HepG2 (cell line): Measurements from ENCODE around the gene COG1. TPM values are rescaled to one million over a fixed set of nuclear protein-coding genes. Genes with fewer than 3 reads are reported as not detected.
A peak's percentile ranks its signal among the peaks of the same experiment; 100 is the strongest.

Source experiments
- ATAC-seq: fragments of 200-7000 bp; cut with Tn5 transposase; 3 replicates; pipeline ENCODE4 v1.9.1; 2020; ENCODE audit warnings: mild to moderate bottlenecking, moderate library complexity
- BruUV-seq: library from RNA; stranded (reverse); fragments of 400-500 nt; replicated peaks from 2 replicates; lab custom pipeline; 2021; lab: Mats Ljungman, UMichigan
- CTCF ChIA-PET: fragments of 300-600 bp; formaldehyde crosslinking; extraction: SDS; loops from one replicate; lab custom pipeline; 2021; ENCODE audit warnings: low total read pairs, inconsistent platforms, low intra/inter-chr PET ratio; lab: Yijun Ruan, JAX
- POLR2A ChIA-PET: fragments of 350-600 bp; sonication (Branson Sonifier 250); formaldehyde crosslinking; loops from one replicate; lab custom pipeline; 2020; ENCODE audit warnings: antibody characterized with exemption, inconsistent platforms; lab: Yijun Ruan, JAX
- DNase-seq: peaks from one replicate; pipeline ENCODE4 v3.0.0-alpha.2; 2015; ENCODE audit warnings: low spot score
- FAIRE-seq: peaks from 3 replicates; lab custom pipeline; 2011; peaks lifted over from hg19 to GRCh38; lab: Jason Lieb, UNC
- H2AFZ ChIP-seq: one replicate; pipeline ENCODE4 v1.6.1; 2011; ENCODE audit warnings: low read length, inconsistent platforms
- H3K27ac ChIP-seq: fragments of 300-600 bp; 3 replicates; pipeline ENCODE4 v1.8.0; 2011; ENCODE audit warnings: mixed run types, mild to moderate bottlenecking, mixed read lengths, low read length, inconsistent platforms; ENCODE audit not compliant: insufficient read depth; ENCODE audit errors: extremely low read length
- H3K27me3 ChIP-seq, 2 experiments: fragments of 200-600 bp in 1 of 2; 2 replicates in 1 of 2; 3 replicates in 1 of 2; pipeline versions ENCODE4 v1.6.0 to v1.8.0; 2011; ENCODE audit warnings: low read length in 2 of 2, mild to moderate bottlenecking in 2 of 2, moderate library complexity in 2 of 2, inconsistent platforms in 1 of 2; ENCODE audit not compliant: insufficient read depth in 2 of 2, control insufficient read depth in 1 of 2
- H3K36me3 ChIP-seq, 2 experiments: fragments of 200-600 bp in 1 of 2; replicated peaks in 1 of 2; 2 replicates in 1 of 2; 3 replicates in 1 of 2; pipeline versions ENCODE4 v1.5.1 to v1.8.0; 2011; ENCODE audit warnings: low read length in 2 of 2, inconsistent platforms in 1 of 2; ENCODE audit not compliant: insufficient read depth in 2 of 2, control insufficient read depth in 1 of 2
- H3K4me1 ChIP-seq: 2 replicates; pipeline ENCODE4 v1.5.1; 2012; ENCODE audit warnings: low read length, inconsistent platforms; ENCODE audit not compliant: insufficient read depth
- H3K4me2 ChIP-seq: 2 replicates; pipeline ENCODE4 v1.6.0; 2011; ENCODE audit warnings: low read depth, low read length, inconsistent platforms
- H3K4me3 ChIP-seq, 3 experiments: fragments of 200-600 bp in 1 of 3; sonication (generic), shearing (Covaris generic) in 1 of 3; replicated peaks in 1 of 3; 2 replicates each; pipeline ENCODE4 v1.5.1; 2011 to 2016; ENCODE audit warnings: low read length in 3 of 3, inconsistent platforms in 2 of 3, low read depth in 2 of 3, mild to moderate bottlenecking in 2 of 3, control low read depth in 1 of 3, mixed read lengths in 1 of 3; ENCODE audit not compliant: insufficient read depth in 1 of 3
- H3K79me2 ChIP-seq: one replicate; pipeline ENCODE4 v1.6.1; 2011; ENCODE audit warnings: low read length, inconsistent platforms; ENCODE audit not compliant: insufficient read depth
- H3K9ac ChIP-seq: 2 replicates; pipeline ENCODE4 v1.6.0; 2011; ENCODE audit warnings: mild to moderate bottlenecking, low read depth, low read length, inconsistent platforms; ENCODE audit not compliant: insufficient read depth
- H3K9me3 ChIP-seq: 2 replicates; pipeline ENCODE4 v1.5.1; 2012; ENCODE audit warnings: mild to moderate bottlenecking, low read length
- H4K20me1 ChIP-seq: 2 replicates; pipeline ENCODE4 v1.6.0; 2011; ENCODE audit warnings: inconsistent platforms, mild to moderate bottlenecking, low read length, moderate library complexity; ENCODE audit not compliant: insufficient read depth
- KDM6A ChIP-seq: IDR thresholded peaks from 2 replicates; pipeline ENCODE4 v1.6.1; 2016; ENCODE audit warnings: low read depth
- SIN3A ChIP-seq: IDR thresholded peaks from 2 replicates; pipeline ENCODE4 v1.6.1; 2011; ENCODE audit warnings: low read depth, mild to moderate bottlenecking, control low read depth, low read length, borderline replicate concordance
- SOX5 ChIP-seq: IDR thresholded peaks from 2 replicates; pipeline ENCODE4 v1.6.1; 2016; ENCODE audit warnings: borderline replicate concordance
- ZBTB38 ChIP-seq: sonication (generic); formaldehyde crosslinking; IDR thresholded peaks from 2 replicates; pipeline ENCODE4 v1.5.1; 2020; ENCODE audit warnings: mild to moderate bottlenecking, missing genetic modification reagents
- ZBTB42 ChIP-seq: sonication (generic); formaldehyde crosslinking; IDR thresholded peaks from 2 replicates; pipeline ENCODE4 v1.5.0; 2020; ENCODE audit warnings: mild to moderate bottlenecking, missing genetic modification reagents
- ZNF761 ChIP-seq: sonication (generic); formaldehyde crosslinking; conservative IDR thresholded peaks from 2 replicates; pipeline ENCODE4 v1.4.0; 2020; ENCODE audit warnings: mild to moderate bottlenecking, missing genetic modification reagents
- ZNF782 ChIP-seq: sonication (generic); formaldehyde crosslinking; IDR thresholded peaks from 2 replicates; pipeline ENCODE4 v1.4.0; 2020; ENCODE audit warnings: missing genetic modification reagents, mild to moderate bottlenecking, borderline replicate concordance
- WGBS: methylation state at CpG from one replicate; pipeline ENCODE4 v1.1.6; 2017; ENCODE audit warnings: low lambda C conversion rate; 5-methylcytosine and 5-hydroxymethylcytosine counted together
- in situ Hi-C: cut with HindIII; loops from 2 replicates; pipeline ENCODE4 v1.10.0; 2017; ENCODE audit warnings: low pct_unique_long_range_greater_than_20kb; ENCODE audit not compliant: extremely low pct_ligation_motif_present
- intact Hi-C: fragments of 100-400 bp; cut with micrococcal nuclease; formaldehyde crosslinking; loops from one replicate; pipeline ENCODE4 v1.10.0; 2022; ENCODE audit not compliant: unreplicated experiment
- polyA plus RNA-seq, 8 experiments: library from polyadenylated mRNA; depleted of rRNA in 3 of 8; stranded (reverse) in 7 of 8; unstranded in 1 of 8; fragments of >200 nt; fragmentation: Illumina TruSeq in 4 of 8; extraction: Trizol in 4 of 8; gene quantifications; 2 replicates each; pipeline versions ENCODE4 v1.2.1 to v1.2.3, GENCODE V29; 2011 to 2016; ENCODE audit warnings: low read depth in 4 of 8, missing spikeins in 1 of 8, mixed read lengths in 1 of 8; ENCODE audit not compliant: insufficient read depth in 1 of 8
- total RNA-seq, 5 experiments: library from RNA; depleted of rRNA; stranded (reverse); fragments of >200 nt; fragmentation: Illumina TruSeq; extraction: Trizol; gene quantifications; 2 replicates each; pipeline ENCODE4 v1.2.3, GENCODE V29; 2016; ENCODE audit warnings: low read depth in 1 of 5
- TF ChIP-seq, protein P1 (sequence below): sonication (generic); formaldehyde crosslinking; IDR thresholded peaks from 2 replicates; pipeline ENCODE4 v1.5.1; 2020; ENCODE audit warnings: mild to moderate bottlenecking, missing genetic modification reagents, moderate library complexity
- TF ChIP-seq, protein P2 (sequence below): sonication (generic); formaldehyde crosslinking; IDR thresholded peaks from 2 replicates; pipeline ENCODE4 v1.5.1; 2020; ENCODE audit warnings: mild to moderate bottlenecking, missing genetic modification reagents, borderline replicate concordance
- TF ChIP-seq, protein P3 (sequence below): sonication (generic); formaldehyde crosslinking; IDR thresholded peaks from 2 replicates; pipeline ENCODE4 v1.4.0; 2020; ENCODE audit warnings: missing genetic modification reagents

Gene COG1
- total and polyA plus RNA-seq, 2 of the 13 experiments (the other 11 are each of a cell fraction or from before 2014, with no cell fraction given): 36.6 to 39.7 TPM

DNA sequence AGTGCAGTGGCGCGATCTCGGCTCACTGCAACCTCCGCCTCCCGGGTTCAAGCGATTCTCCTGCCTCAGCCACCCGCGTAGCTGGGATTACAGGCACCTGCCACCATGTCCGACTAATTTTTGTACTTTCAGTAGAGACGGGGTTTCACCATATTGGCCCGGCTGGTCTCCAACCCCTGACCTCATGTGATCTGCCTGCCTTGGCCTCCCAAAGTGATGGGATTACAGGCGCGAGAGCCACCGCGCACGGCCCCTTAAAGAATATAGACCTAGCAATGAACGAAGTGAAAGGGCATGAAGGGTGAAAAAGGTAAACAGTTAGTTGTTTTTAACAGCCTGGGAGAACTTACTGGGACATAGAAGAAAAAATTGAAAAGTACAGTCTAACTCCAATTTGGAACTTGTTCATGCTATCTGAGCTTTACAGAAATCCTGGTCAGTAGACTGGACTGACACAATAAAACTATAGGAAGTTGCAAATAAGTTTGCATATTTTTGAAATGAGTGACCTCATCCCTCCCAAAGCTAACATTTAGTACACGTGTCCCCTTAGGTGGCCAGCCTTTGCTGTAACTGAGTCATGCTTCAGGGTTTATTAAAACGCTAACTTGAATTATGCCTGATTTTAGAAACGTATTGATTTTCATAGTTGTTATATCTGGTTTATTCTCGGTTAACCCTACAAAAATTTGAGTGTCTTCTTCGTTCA, 1.8 kb downstream of the COG1 start:
- FAIRE-seq (no peak), DNase-seq (no peak), ATAC-seq (no peak)
- POLR2A ChIA-PET: interaction anchor here (1.1 to 1.3 kb wide), 2 partner anchors 9 to 34 kb away, joined by 3 to 5 read pairs; no protein-coding TSS in a partner anchor
- H3K36me3 ChIP-seq: peaks cover 20 to 40% of the 10 kb centered on the region in 2 experiments
- H3K27ac ChIP-seq: no peak overlapping the region
- no peak overlapping the region; a peak in 1 of 6 replicates for H3K4me3 ChIP-seq
- intact Hi-C loops (no loop called here), in situ Hi-C loops (loop anchor here (5.0 to 10.0 kb wide), 2 partner anchors 38 to 620 kb away; a partner anchor contains a TSS)
- H3K4me1 ChIP-seq: peaks cover 47% of the 10 kb centered on the region
- H3K9ac ChIP-seq: peak overlapping the region; percentile 27; the same call in 1 of the 2 replicates
- H4K20me1 ChIP-seq: no peaks in the 10 kb centered on the region
- peak overlapping the region; percentile 19; the same call in 1 of the 2 replicates for H3K4me2 ChIP-seq
- WGBS: 90% methylated on average over 22 of the region's 22 CpGs
- TSS peak; percentile 48 for BruUV-seq
- CTCF ChIA-PET: no interaction called here
- H3K27me3 ChIP-seq: no peaks in the 10 kb centered on the region; a peak in 1 of 5 replicates
- H3K79me2 ChIP-seq: peaks cover 31% of the 10 kb centered on the region
- H3K9me3 ChIP-seq: no peaks in the 10 kb centered on the region
- H2AFZ ChIP-seq: no peak overlapping the region
- TF ChIP-seq, protein P1, sequence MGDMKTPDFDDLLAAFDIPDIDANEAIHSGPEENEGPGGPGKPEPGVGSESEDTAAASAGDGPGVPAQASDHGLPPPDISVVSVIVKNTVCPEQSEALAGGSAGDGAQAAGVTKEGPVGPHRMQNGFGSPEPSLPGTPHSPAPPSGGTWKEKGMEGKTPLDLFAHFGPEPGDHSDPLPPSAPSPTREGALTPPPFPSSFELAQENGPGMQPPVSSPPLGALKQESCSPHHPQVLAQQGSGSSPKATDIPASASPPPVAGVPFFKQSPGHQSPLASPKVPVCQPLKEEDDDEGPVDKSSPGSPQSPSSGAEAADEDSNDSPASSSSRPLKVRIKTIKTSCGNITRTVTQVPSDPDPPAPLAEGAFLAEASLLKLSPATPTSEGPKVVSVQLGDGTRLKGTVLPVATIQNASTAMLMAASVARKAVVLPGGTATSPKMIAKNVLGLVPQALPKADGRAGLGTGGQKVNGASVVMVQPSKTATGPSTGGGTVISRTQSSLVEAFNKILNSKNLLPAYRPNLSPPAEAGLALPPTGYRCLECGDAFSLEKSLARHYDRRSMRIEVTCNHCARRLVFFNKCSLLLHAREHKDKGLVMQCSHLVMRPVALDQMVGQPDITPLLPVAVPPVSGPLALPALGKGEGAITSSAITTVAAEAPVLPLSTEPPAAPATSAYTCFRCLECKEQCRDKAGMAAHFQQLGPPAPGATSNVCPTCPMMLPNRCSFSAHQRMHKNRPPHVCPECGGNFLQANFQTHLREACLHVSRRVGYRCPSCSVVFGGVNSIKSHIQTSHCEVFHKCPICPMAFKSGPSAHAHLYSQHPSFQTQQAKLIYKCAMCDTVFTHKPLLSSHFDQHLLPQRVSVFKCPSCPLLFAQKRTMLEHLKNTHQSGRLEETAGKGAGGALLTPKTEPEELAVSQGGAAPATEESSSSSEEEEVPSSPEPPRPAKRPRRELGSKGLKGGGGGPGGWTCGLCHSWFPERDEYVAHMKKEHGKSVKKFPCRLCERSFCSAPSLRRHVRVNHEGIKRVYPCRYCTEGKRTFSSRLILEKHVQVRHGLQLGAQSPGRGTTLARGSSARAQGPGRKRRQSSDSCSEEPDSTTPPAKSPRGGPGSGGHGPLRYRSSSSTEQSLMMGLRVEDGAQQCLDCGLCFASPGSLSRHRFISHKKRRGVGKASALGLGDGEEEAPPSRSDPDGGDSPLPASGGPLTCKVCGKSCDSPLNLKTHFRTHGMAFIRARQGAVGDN: peak; percentile 26; the same call in 1 of the 2 replicates
- TF ChIP-seq, protein P2, sequence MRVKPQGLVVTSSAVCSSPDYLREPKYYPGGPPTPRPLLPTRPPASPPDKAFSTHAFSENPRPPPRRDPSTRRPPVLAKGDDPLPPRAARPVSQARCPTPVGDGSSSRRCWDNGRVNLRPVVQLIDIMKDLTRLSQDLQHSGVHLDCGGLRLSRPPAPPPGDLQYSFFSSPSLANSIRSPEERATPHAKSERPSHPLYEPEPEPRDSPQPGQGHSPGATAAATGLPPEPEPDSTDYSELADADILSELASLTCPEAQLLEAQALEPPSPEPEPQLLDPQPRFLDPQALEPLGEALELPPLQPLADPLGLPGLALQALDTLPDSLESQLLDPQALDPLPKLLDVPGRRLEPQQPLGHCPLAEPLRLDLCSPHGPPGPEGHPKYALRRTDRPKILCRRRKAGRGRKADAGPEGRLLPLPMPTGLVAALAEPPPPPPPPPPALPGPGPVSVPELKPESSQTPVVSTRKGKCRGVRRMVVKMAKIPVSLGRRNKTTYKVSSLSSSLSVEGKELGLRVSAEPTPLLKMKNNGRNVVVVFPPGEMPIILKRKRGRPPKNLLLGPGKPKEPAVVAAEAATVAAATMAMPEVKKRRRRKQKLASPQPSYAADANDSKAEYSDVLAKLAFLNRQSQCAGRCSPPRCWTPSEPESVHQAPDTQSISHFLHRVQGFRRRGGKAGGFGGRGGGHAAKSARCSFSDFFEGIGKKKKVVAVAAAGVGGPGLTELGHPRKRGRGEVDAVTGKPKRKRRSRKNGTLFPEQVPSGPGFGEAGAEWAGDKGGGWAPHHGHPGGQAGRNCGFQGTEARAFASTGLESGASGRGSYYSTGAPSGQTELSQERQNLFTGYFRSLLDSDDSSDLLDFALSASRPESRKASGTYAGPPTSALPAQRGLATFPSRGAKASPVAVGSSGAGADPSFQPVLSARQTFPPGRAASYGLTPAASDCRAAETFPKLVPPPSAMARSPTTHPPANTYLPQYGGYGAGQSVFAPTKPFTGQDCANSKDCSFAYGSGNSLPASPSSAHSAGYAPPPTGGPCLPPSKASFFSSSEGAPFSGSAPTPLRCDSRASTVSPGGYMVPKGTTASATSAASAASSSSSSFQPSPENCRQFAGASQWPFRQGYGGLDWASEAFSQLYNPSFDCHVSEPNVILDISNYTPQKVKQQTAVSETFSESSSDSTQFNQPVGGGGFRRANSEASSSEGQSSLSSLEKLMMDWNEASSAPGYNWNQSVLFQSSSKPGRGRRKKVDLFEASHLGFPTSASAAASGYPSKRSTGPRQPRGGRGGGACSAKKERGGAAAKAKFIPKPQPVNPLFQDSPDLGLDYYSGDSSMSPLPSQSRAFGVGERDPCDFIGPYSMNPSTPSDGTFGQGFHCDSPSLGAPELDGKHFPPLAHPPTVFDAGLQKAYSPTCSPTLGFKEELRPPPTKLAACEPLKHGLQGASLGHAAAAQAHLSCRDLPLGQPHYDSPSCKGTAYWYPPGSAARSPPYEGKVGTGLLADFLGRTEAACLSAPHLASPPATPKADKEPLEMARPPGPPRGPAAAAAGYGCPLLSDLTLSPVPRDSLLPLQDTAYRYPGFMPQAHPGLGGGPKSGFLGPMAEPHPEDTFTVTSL (CRISPR knock-in tag): peak; percentile 30; the same call in 1 of the 2 replicates
- no peak for TF ChIP-seq ZNF782 (CRISPR knock-in tag)
- TF ChIP-seq ZNF761 (CRISPR knock-in tag): no peak
- no peak for TF ChIP-seq ZBTB42 (CRISPR knock-in tag)
- TF ChIP-seq SOX5 (CRISPR knock-in tag): no peak
- TF ChIP-seq ZBTB38 (CRISPR knock-in tag): 0 out of 2 replicates have a peak, but pooled peaks have one; percentile 16
- TF ChIP-seq, protein P3, sequence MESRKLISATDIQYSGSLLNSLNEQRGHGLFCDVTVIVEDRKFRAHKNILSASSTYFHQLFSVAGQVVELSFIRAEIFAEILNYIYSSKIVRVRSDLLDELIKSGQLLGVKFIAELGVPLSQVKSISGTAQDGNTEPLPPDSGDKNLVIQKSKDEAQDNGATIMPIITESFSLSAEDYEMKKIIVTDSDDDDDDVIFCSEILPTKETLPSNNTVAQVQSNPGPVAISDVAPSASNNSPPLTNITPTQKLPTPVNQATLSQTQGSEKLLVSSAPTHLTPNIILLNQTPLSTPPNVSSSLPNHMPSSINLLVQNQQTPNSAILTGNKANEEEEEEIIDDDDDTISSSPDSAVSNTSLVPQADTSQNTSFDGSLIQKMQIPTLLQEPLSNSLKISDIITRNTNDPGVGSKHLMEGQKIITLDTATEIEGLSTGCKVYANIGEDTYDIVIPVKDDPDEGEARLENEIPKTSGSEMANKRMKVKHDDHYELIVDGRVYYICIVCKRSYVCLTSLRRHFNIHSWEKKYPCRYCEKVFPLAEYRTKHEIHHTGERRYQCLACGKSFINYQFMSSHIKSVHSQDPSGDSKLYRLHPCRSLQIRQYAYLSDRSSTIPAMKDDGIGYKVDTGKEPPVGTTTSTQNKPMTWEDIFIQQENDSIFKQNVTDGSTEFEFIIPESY (CRISPR knock-in tag): peak; percentile 79
- no peak for TF ChIP-seq KDM6A
- TF ChIP-seq SIN3A: no peak
